HG03378 (cell line): ENCODE measurements around the gene LGALS7B.
"Not testable (repeated sequence)": the region's sequence is repeated elsewhere in the genome, so short reads cannot be mapped to it uniquely, and the experiment has no call there.

Experiments used
- ATAC-seq: cut with Tn5 transposase; IDR thresholded peaks from one replicate; pipeline ENCODE4 v1.9.1; 2021; ENCODE audit warnings: mild to moderate bottlenecking, moderate library complexity; ENCODE audit not compliant: unreplicated experiment

The LGALS7B gene

GRCh38 chr19:38769635-38770211, 19.3 kb upstream of the LGALS7B start:
- no peak for ATAC-seq

- not testable (repeated sequence) for ATAC-seq
Observed at GRCh38 chr19:38770228-38770948, 18.6 kb upstream of the LGALS7B start.

- ATAC-seq = not testable (repeated sequence)
Observed at GRCh38 chr19:38770949-38771275, 18.1 kb upstream of the LGALS7B start.

- not testable (repeated sequence) for ATAC-seq
Observed at GRCh38 chr19:38771569-38771968, 17.4 kb upstream of the LGALS7B start.

- ATAC-seq = no peak
Observed at GRCh38 chr19:38773469-38774177, 15.4 kb upstream of the LGALS7B start, which contains the start of gene LGALS7. Gene LGALS7 (minus strand): TSS chr19:38773517. CDS start chr19:38773492, 25 bp downstream.

- ATAC-seq = no peak
Observed at GRCh38 chr19:38774181-38774950, 14.6 kb upstream of the LGALS7B start.

- ATAC-seq = no peak
Observed at GRCh38 chr19:38778733-38779132, 10.3 kb upstream of the LGALS7B start.

GRCh38 chr19:38780443-38780842, 8.6 kb upstream of the LGALS7B start:
- no peak for ATAC-seq

GRCh38 chr19:38781058-38781457, 7.9 kb upstream of the LGALS7B start:
- ATAC-seq = no peak

GRCh38 chr19:38782212-38782611, 6.8 kb upstream of the LGALS7B start:
- ATAC-seq = not testable (repeated sequence)

GRCh38 chr19:38784224-38784623, 4.8 kb upstream of the LGALS7B start:
- ATAC-seq = no peak

- no peak for ATAC-seq
Observed at GRCh38 chr19:38785187-38785699, 3.8 kb upstream of the LGALS7B start.

- not testable (repeated sequence) for ATAC-seq
Observed at GRCh38 chr19:38786061-38786460, 2.9 kb upstream of the LGALS7B start.

- no peak for ATAC-seq
Observed at GRCh38 chr19:38786572-38787265, 2.3 kb upstream of the LGALS7B start.

GRCh38 chr19:38790507-38791403, 1.8 kb downstream of the LGALS7B start:
- not testable (repeated sequence) for ATAC-seq

- ATAC-seq = not testable (repeated sequence)
Observed at GRCh38 chr19:38791451-38792064, 2.6 kb downstream of the LGALS7B start.

- no peak for ATAC-seq
Observed at GRCh38 chr19:38792250-38793111, 3.5 kb downstream of the LGALS7B start.

- ATAC-seq = no peak
Observed at GRCh38 chr19:38793177-38793576, 4.2 kb downstream of the LGALS7B start.
